Heart left ventricle (tissue), 16 donors: ENCODE measurements around the gene PCGF3. TPM values are rescaled to one million over a fixed set of nuclear protein-coding genes. Genes with fewer than 3 reads are reported as not detected.

ENCODE experiments used
- ATAC-seq, 4 donors: fragments of 200-7000 bp; cut with Tn5 transposase; one replicate each; pipeline ENCODE4 v1.9.1; 2020 to 2022; ENCODE audit warnings: moderate library complexity in 4 of 4, mild to moderate bottlenecking in 3 of 4, moderate number of reproducible peaks in 1 of 4
- DNase-seq, 5 donors: peaks; one replicate each; pipeline ENCODE4 v3.0.0-alpha.2; 2020
- H3K27ac ChIP-seq, 12 donors: fragments of 200-600 bp; sonication (generic) in 4 of 12; one replicate each; pipeline versions ENCODE4 v1.5.0 to v1.8.0; 2016 to 2022; ENCODE audit warnings: mild to moderate bottlenecking in 2 of 12
- H3K27me3 ChIP-seq, 9 donors: fragments of 200-600 bp; sonication (generic) in 2 of 9; one replicate each; pipeline versions ENCODE4 v1.5.1 to v1.8.0; 2016 to 2022; ENCODE audit warnings: mild to moderate bottlenecking in 3 of 9
- H3K36me3 ChIP-seq, 9 donors: fragments of 200-600 bp; sonication (generic) in 2 of 9; one replicate each; pipeline versions ENCODE4 v1.5.0 to v1.8.0; 2018 to 2022; ENCODE audit warnings: mild to moderate bottlenecking in 2 of 9
- H3K4me1 ChIP-seq, 12 donors: fragments of 200-600 bp; sonication (generic) in 4 of 12; one replicate each; pipeline versions ENCODE4 v1.5.0 to v1.8.0; 2016 to 2022; ENCODE audit warnings: mild to moderate bottlenecking in 3 of 12
- H3K4me3 ChIP-seq, 12 donors: fragments of 200-600 bp; sonication (generic) in 4 of 12; one replicate each; pipeline versions ENCODE4 v1.5.0 to v1.8.0; 2017 to 2022; ENCODE audit warnings: mild to moderate bottlenecking in 9 of 12, moderate library complexity in 4 of 12
- H3K9me3 ChIP-seq, 12 donors: fragments of 200-600 bp; sonication (generic) in 4 of 12; one replicate each; pipeline versions ENCODE4 v1.5.0 to v1.8.0; 2016 to 2022; ENCODE audit warnings: mild to moderate bottlenecking in 1 of 12
- CTCF ChIP-seq, 12 donors: fragments of 200-600 bp; sonication (generic) in 4 of 12; IDR thresholded peaks; one replicate each; pipeline versions ENCODE4 v1.5.0 to v1.8.0; 2018 to 2022; ENCODE audit warnings: antibody characterized with exemption in 12 of 12, mild to moderate bottlenecking in 5 of 12
- POLR2A ChIP-seq, 2 donors: fragments of 450-650 bp; IDR thresholded peaks; one replicate each; pipeline ENCODE4 v1.6.1; 2017; ENCODE audit warnings: antibody characterized with exemption in 2 of 2, mild to moderate bottlenecking in 2 of 2, moderate library complexity in 2 of 2
- WGBS, 4 donors: extraction: QIAGEN DNeasy Blood & Tissue Kit in 2 of 4; methylation state at CpG; one replicate each; pipeline versions ENCODE4 v1.1.5 to v1.1.7; 2013 to 2018; 5-methylcytosine and 5-hydroxymethylcytosine counted together
- intact Hi-C, 10 donors: fragments of 100-400 bp; cut with DNase I; formaldehyde crosslinking; loops; one replicate each; pipeline versions ENCODE4 v1.11.1 to v1.14.2; 2022
- polyA plus RNA-seq, 2 donors: library from polyadenylated mRNA; stranded (reverse); fragments of 200-250 nt; gene quantifications; one replicate each; pipeline ENCODE4 v1.2.3, GENCODE V29; 2013
- total RNA-seq, 9 donors: library from RNA; depleted of rRNA in 2 of 9; stranded (reverse); fragments of >200 nt in 2 of 9; fragmentation: NEBNext Ultra II Directional in 3 of 9; extraction: Animal tissue kit (Norgen Biotek cat#: 25700) in 3 of 9; gene quantifications; one replicate each; pipeline versions ENCODE4 v1.1.0 to v1.2.4, GENCODE V29; 2016 to 2023
- donor health status: ischemic (EF 13 %, LVEDD 7.1; RV severe dilation, severe dysfunction).
- donor health status: healthy with polysubstance abuse.
- donor health status: DM: no; HTN: yes; CAD: no.
- donor health status: DM: no; HTN: no; CAD: no.
- donor health status: ischemic (EF 25% LVEDD 6.9; RV normal size, moderate dysfunction).
- donor health status: ischemic (EF 25% LVEDD 5.7; RV mildly dilated, moderate dysfunction).
- donor health status: healthy.
- donor health status: DM: yes; HTN: yes; CAD: no.
- donor health status: ischemic (EF 35%, LVEDD 5.7; RV mildly dilated, moderate dysfunction).
- donor health status: nonischemic (EF 11% LVEDD 7.7; RV severe dilation, severe dysfunction).
- donor health status: DM: yes; HTN: yes; CAD: no.
- donor health status: PGD.
- donor health status: ischemic (EF 29% LVEDD 5.4; RV normal size, mild dysfunction).
- donor health status: nonischemic (EF 23%, LVEDD 6.1; RV moderate dilation, normal function).

PCGF3 gene
- total and polyA plus RNA-seq, 11 donors, result 16.2 to 45.7 (median 22.5) TPM

GRCh38 chr4:683982-684622, 21.5 kb upstream of the PCGF3 start:
- ATAC-seq (peak; percentile 21 to 50 (median 24)), DNase-seq (peak; percentile 73 to 87 (median 80))
- Histone ChIP-seq H3K27me3 (no peaks in the 10 kb centered on the region), H3K36me3 (no peaks in the 10 kb centered on the region), H3K27ac (peak overlapping the region in 1 of 12 donors; percentile 57), H3K4me1 (peaks cover 6 to 56% (median 43%) of the 10 kb centered on the region in 12 donors), H3K9me3 (no peaks in the 10 kb centered on the region), H3K4me3 (no peak overlapping the region)
- TF ChIP-seq POLR2A (IDR thresholded peaks at IDR 0.05) (no peak), CTCF (IDR thresholded peaks at IDR 0.05) (peak; percentile 53 to 78 (median 70))
- intact Hi-C loops, result no loop called here
- 44 to 59% (median 49%) methylated on average over 15 to 19 of the region's 19 CpGs for WGBS, 4 donors

DNA sequence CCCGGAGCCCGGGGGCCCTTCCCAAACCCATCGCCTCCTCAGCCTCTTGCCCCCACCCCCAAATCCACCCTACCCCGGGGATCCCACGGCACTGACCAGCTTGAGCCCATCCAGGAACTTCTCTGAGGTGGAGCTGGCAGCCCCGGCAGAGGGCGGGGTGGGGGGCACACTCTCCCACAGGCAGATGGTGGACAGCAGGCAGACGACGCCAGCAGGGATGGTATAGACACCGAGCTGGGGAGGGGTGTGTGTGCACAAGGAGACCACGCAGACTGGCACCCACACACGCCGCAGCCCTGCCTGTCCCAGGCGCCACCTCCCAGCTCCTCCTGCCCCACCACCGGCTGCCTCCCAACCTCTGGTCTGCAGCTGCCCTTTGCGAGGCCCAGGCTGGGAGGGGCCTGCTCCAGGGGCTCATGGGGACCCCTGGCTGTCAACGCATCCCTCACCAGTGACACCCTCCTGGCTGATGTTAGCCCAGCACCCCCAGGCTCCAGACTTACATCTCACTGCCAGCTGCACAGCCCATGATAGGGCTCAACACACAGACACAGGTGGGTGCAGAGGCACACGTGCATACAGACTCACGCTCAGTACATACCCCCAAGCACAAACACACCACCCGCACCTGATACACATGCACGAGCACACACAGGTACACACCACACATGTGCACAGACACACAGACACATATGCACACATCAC, 20.9 kb upstream of the PCGF3 start:
- Histone ChIP-seq H3K9me3 (no peaks in the 10 kb centered on the region), H3K27me3 (no peaks in the 10 kb centered on the region), H3K4me1 (peaks cover 6 to 63% (median 48%) of the 10 kb centered on the region in 12 donors), H3K36me3 (no peaks in the 10 kb centered on the region), H3K4me3 (no peak overlapping the region), H3K27ac (no peak overlapping the region)
- DNase-seq, result peak in 2 of 5 donors; percentile 25 to 49
- TF ChIP-seq POLR2A (IDR thresholded peaks at IDR 0.05) (no peak), CTCF (IDR thresholded peaks at IDR 0.05) (no peak)
- intact Hi-C loops, result no loop called here
- no peak for ATAC-seq
- 81 to 87% (median 84%) methylated on average over 18 to 21 of the region's 21 CpGs for WGBS, 4 donors

DNA sequence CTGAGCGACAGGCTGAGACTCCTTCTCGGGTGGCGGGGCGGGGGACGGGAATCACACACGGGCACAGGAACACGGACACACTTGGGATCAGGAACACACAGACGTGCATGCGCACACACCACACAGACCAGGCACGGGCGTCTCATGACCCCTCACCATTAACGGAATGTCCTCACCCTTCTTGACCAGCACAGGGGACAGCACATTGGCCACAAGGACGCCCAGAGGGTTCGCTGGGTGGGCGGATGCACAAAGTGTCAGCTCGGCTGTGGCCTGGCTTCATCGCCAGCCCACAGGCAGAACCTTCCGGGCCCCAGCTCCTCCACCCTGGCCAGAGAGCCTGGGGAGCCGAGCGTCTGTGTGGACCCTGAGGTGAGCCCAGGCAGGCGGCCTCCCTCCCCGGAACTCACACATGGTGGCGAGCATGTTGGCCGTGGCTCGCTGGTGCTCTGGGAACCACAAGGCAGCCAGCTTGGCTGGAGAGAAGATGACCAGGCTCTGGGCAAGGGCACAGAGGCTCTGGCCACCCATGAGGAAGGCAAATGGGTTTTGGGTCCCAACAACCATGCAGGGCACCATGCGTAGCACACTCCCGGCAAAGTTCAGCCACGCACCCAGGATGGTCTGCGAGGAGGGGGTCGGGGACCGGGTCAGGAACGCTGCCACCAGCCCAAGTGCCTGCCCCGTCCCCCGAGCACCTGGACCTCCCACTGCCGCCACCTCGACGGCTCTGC, 19.8 kb upstream of the PCGF3 start:
- H3K27me3 ChIP-seq, result no peaks in the 10 kb centered on the region
- no peaks in the 10 kb centered on the region for H3K9me3 ChIP-seq
- intact Hi-C loops, result no loop called here
- H3K4me1 ChIP-seq, result peaks cover 2 to 62% (median 45%) of the 10 kb centered on the region in 12 donors
- no peaks in the 10 kb centered on the region for H3K36me3 ChIP-seq
- TF ChIP-seq CTCF (IDR thresholded peaks at IDR 0.05) (no peak), POLR2A (IDR thresholded peaks at IDR 0.05) (no peak)
- 94 to 97% (median 95%) methylated on average over 27 to 37 of the region's 37 CpGs for WGBS, 4 donors
- no peak overlapping the region for H3K4me3 ChIP-seq
- DNase-seq (peak in 3 of 5 donors; percentile 35 to 54 (median 35)), ATAC-seq (no peak)
- H3K27ac ChIP-seq, result no peak overlapping the region
